ENCODE data around the gene GPRIN3.

DNA sequence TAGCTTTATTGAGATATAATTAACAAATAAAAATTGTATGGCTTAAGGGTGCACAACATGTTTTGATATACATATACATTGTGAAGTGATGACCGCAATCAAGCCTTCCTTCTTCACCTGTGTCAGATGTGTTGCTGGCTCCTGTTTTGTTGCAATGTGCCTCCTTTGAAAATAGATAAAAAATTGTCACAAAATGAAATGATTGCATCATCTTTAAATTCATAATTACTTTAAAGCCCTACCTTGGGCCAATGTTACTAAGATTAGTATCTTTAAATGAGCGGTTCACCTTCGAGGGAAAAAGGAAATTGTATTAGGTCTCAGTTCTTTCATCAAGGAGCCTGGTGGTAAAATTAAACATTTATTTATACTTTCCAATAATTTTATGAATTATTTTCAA, 77.3 kb downstream of the GPRIN3 start:
- TF ChIP-seq EZH2 (IDR thresholded peaks at IDR 0.05) (no peak), POLR2AphosphoS5 (IDR thresholded peaks at IDR 0.05; ENCODE audit: borderline replicate concordance, low read depth, low read length) (no peak)

All from SK-N-MC (cell line).